ENCODE results near the gene DOK5.

The DOK5 gene

GRCh38 chr20:54565255-54565654, 89.9 kb downstream of the DOK5 start:
- no peak for TF ChIP-seq EZH2 (IDR thresholded peaks at IDR 0.05; ENCODE audit: borderline replicate concordance, low read depth, low read length, severe bottlenecking)
- TF ChIP-seq CTCF (IDR thresholded peaks at IDR 0.05; ENCODE audit: borderline replicate concordance, extremely low read depth, low read length, poor library complexity, severe bottlenecking): no peak
- Histone ChIP-seq H4K20me1 (ENCODE audit: insufficient read depth, low read length) (no peaks in the 10 kb centered on the region), H3K9me3 (ENCODE audit: insufficient read depth, low read length, severe bottlenecking) (no peaks in the 10 kb centered on the region), H2AFZ (ENCODE audit: low read depth, low read length) (no peak overlapping the region), H3K36me3 (ENCODE audit: insufficient read depth, low read length) (no peaks in the 10 kb centered on the region), H3K27ac (ENCODE audit: low read length) (no peak overlapping the region), H3K4me3 (ENCODE audit: low read depth in 1 of 2, low read length in 2 of 2) (no peak overlapping the region), H3K79me2 (ENCODE audit: insufficient read depth, low read length) (no peaks in the 10 kb centered on the region), H3K4me1 (ENCODE audit: insufficient read depth, low read length) (no peaks in the 10 kb centered on the region), H3K4me2 (ENCODE audit: insufficient read depth, low read length) (no peak overlapping the region), H3K9ac (ENCODE audit: low read depth, low read length) (no peak overlapping the region), H3K27me3 (ENCODE audit: insufficient read depth, low read length, poor library complexity) (peaks cover 2% of the 10 kb centered on the region)
- ATAC-seq (ENCODE audit: insufficient read depth, low read depth) (no peak), DNase-seq (no peak)

- DNase-seq (no peak), ATAC-seq (ENCODE audit: insufficient read depth, low read depth) (no peak)
- H3K4me2 ChIP-seq (ENCODE audit: insufficient read depth, low read length): no peak overlapping the region
- H2AFZ ChIP-seq (ENCODE audit: low read depth, low read length): no peak overlapping the region
- H3K4me1 ChIP-seq (ENCODE audit: insufficient read depth, low read length): no peaks in the 10 kb centered on the region
- H3K27ac ChIP-seq (ENCODE audit: low read length): no peak overlapping the region
- H3K9ac ChIP-seq (ENCODE audit: low read depth, low read length): no peak overlapping the region
- no peaks in the 10 kb centered on the region for H4K20me1 ChIP-seq (ENCODE audit: insufficient read depth, low read length)
- no peak overlapping the region for H3K4me3 ChIP-seq (ENCODE audit: low read depth in 1 of 2, low read length in 2 of 2)
- H3K27me3 ChIP-seq (ENCODE audit: insufficient read depth, low read length, poor library complexity): peaks cover 3% of the 10 kb centered on the region
- no peaks in the 10 kb centered on the region for H3K36me3 ChIP-seq (ENCODE audit: insufficient read depth, low read length)
- H3K79me2 ChIP-seq (ENCODE audit: insufficient read depth, low read length): no peaks in the 10 kb centered on the region
- no peaks in the 10 kb centered on the region for H3K9me3 ChIP-seq (ENCODE audit: insufficient read depth, low read length, severe bottlenecking)
- TF ChIP-seq EZH2 (IDR thresholded peaks at IDR 0.05; ENCODE audit: borderline replicate concordance, low read depth, low read length, severe bottlenecking): no peak
- TF ChIP-seq CTCF (IDR thresholded peaks at IDR 0.05; ENCODE audit: borderline replicate concordance, extremely low read depth, low read length, poor library complexity, severe bottlenecking): no peak
Measured at GRCh38 chr20:54566031-54566688, 90.8 kb downstream of the DOK5 start.

GRCh38 chr20:54570561-54570960, 95.2 kb downstream of the DOK5 start:
- H3K79me2 ChIP-seq (ENCODE audit: insufficient read depth, low read length): no peaks in the 10 kb centered on the region
- H4K20me1 ChIP-seq (ENCODE audit: insufficient read depth, low read length): no peaks in the 10 kb centered on the region

More at GRCh38 chr20:54570561-54570960, 95.2 kb downstream of the DOK5 start:
- H3K27ac ChIP-seq (ENCODE audit: low read length): no peak overlapping the region
- peaks cover 18% of the 10 kb centered on the region for H3K27me3 ChIP-seq (ENCODE audit: insufficient read depth, low read length, poor library complexity)
- H3K36me3 ChIP-seq (ENCODE audit: insufficient read depth, low read length): no peaks in the 10 kb centered on the region
- H3K4me2 ChIP-seq (ENCODE audit: insufficient read depth, low read length): no peak overlapping the region
- H3K9me3 ChIP-seq (ENCODE audit: insufficient read depth, low read length, severe bottlenecking): no peaks in the 10 kb centered on the region
- no peak for DNase-seq
- H3K9ac ChIP-seq (ENCODE audit: low read depth, low read length): no peak overlapping the region
- H3K4me3 ChIP-seq (ENCODE audit: low read depth in 1 of 2, low read length in 2 of 2): no peak overlapping the region
- H2AFZ ChIP-seq (ENCODE audit: low read depth, low read length): no peak overlapping the region
- ATAC-seq (ENCODE audit: insufficient read depth, low read depth): no peak
- no peaks in the 10 kb centered on the region for H3K4me1 ChIP-seq (ENCODE audit: insufficient read depth, low read length)
- no peak for TF ChIP-seq EZH2 (IDR thresholded peaks at IDR 0.05; ENCODE audit: borderline replicate concordance, low read depth, low read length, severe bottlenecking)
- no peak for TF ChIP-seq CTCF (IDR thresholded peaks at IDR 0.05; ENCODE audit: borderline replicate concordance, extremely low read depth, low read length, poor library complexity, severe bottlenecking)
